ENCODE measurements around the gene SRPK2. TPM values are rescaled to one million over a fixed set of nuclear protein-coding genes. Genes with fewer than 3 reads are reported as not detected.
A peak's percentile ranks its signal among the peaks of the same experiment; 100 is the strongest.

SRPK2 gene
- total and polyA plus RNA-seq, 12 donors = 10.5 to 40.4 (median 35.1) TPM

DNA sequence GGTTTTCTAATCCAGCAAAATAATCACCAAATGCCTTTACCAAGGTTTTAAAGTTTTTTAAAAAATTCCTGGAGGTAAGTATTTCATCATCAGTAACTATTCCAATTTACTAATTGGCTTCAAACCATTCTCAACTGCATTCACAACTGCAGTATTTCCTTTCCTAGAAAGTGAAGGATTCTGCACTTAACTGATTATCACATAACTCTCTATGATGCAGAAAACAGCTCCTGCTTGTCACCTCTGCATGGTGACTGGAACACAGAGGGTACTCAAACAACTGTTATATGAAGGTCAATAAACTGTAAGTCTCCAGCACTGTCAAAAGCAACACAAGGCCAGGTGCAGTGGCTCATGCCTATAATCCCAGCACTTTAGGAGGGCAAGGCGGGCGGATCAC lies 42.6 kb downstream of the SRPK2 start:
- TF ChIP-seq, protein P1, sequence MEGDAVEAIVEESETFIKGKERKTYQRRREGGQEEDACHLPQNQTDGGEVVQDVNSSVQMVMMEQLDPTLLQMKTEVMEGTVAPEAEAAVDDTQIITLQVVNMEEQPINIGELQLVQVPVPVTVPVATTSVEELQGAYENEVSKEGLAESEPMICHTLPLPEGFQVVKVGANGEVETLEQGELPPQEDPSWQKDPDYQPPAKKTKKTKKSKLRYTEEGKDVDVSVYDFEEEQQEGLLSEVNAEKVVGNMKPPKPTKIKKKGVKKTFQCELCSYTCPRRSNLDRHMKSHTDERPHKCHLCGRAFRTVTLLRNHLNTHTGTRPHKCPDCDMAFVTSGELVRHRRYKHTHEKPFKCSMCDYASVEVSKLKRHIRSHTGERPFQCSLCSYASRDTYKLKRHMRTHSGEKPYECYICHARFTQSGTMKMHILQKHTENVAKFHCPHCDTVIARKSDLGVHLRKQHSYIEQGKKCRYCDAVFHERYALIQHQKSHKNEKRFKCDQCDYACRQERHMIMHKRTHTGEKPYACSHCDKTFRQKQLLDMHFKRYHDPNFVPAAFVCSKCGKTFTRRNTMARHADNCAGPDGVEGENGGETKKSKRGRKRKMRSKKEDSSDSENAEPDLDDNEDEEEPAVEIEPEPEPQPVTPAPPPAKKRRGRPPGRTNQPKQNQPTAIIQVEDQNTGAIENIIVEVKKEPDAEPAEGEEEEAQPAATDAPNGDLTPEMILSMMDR (IDR thresholded peaks at IDR 0.05) = no peak

DNA sequence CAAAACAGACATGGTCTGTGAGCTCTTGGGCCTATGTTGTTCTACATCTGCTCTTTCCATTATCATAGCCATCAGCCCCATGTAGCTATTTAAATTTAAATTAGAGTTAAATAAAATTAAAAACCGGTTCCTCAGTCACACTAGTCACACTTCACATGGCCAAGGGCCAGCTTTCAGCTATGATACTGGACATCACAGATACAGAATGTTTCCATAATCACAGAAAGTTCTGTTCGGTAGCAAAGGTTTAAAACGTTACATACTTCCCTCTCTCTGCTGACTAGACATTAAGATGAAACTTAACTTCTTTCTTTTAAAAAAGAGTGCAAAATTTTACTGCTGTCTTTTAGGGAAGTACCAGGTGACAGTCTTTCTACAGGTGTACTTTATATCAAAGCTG lies 43.0 kb downstream of the SRPK2 start:
- TF ChIP-seq, protein P1 (IDR thresholded peaks at IDR 0.05) = no peak
- Histone ChIP-seq H3K4me1 (peaks cover 0 to 47% (median 13%) of the 10 kb centered on the region in 9 donors), H3K27me3 (no peaks in the 10 kb centered on the region), H3K36me3 (no peaks in the 10 kb centered on the region), H3K9me3 (no peaks in the 10 kb centered on the region), H3K4me3 (no peak overlapping the region), H3K27ac (peak overlapping the region in 1 of 10 donors; percentile 53)
- intact Hi-C loops (cut with DNase I) = no loop called here
- ATAC-seq (peak in 2 of 8 donors; percentile 42 to 60), DNase-seq (no peak)
- WGBS, 2 donors = 17 to 28% methylated on average over 3 of the region's 3 CpGs

More for the DNA sequence above, 42.6 kb downstream of the SRPK2 start:
- intact Hi-C loops (cut with DNase I) = no loop called here
- Histone ChIP-seq H3K36me3 (no peaks in the 10 kb centered on the region), H3K4me1 (peaks cover 0 to 50% (median 16%) of the 10 kb centered on the region in 9 donors), H3K4me3 (no peak overlapping the region), H3K27me3 (no peaks in the 10 kb centered on the region), H3K9me3 (no peaks in the 10 kb centered on the region), H3K27ac (peak overlapping the region in 1 of 10 donors; percentile 53)
- DNase-seq = no peak
- WGBS, 2 donors = 72 to 75% methylated on average over 2 of the region's 2 CpGs
- ATAC-seq = peak in 3 of 8 donors; percentile 71 to 83 (median 72)

DNA sequence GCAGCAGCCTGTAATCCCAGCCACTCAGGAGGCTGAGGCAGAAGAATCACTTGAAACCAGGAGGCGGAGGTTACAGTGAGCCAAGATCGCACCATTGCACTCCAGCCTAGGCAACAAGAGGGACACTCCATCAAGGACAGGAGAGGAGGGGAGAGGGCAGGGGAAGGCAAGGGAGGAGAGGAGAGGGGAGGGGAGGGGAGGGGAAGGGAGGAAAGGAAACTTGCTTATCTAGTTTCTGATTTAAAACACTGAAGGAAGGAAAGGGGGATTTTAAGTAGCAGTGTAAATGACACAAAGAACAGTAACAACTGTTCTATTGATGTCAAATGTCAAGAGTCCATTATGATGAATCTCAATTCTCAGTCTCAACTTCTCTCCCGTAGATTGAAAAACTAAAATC lies 43.7 kb downstream of the SRPK2 start:
- H3K4me3 ChIP-seq = no peak overlapping the region
- no peaks in the 10 kb centered on the region for H3K9me3 ChIP-seq
- 92 to 96% methylated on average over 3 of the region's 3 CpGs for WGBS, 2 donors
- no peaks in the 10 kb centered on the region for H3K27me3 ChIP-seq
- H3K4me1 ChIP-seq = peaks cover 0 to 47% (median 13%) of the 10 kb centered on the region in 9 donors
- intact Hi-C loops (cut with DNase I) = no loop called here
- H3K27ac ChIP-seq = peak overlapping the region in 1 of 10 donors; percentile 53
- TF ChIP-seq, protein P1 (IDR thresholded peaks at IDR 0.05) = no peak
- ATAC-seq = no peak
- no peak for DNase-seq
- H3K36me3 ChIP-seq = no peaks in the 10 kb centered on the region

DNA sequence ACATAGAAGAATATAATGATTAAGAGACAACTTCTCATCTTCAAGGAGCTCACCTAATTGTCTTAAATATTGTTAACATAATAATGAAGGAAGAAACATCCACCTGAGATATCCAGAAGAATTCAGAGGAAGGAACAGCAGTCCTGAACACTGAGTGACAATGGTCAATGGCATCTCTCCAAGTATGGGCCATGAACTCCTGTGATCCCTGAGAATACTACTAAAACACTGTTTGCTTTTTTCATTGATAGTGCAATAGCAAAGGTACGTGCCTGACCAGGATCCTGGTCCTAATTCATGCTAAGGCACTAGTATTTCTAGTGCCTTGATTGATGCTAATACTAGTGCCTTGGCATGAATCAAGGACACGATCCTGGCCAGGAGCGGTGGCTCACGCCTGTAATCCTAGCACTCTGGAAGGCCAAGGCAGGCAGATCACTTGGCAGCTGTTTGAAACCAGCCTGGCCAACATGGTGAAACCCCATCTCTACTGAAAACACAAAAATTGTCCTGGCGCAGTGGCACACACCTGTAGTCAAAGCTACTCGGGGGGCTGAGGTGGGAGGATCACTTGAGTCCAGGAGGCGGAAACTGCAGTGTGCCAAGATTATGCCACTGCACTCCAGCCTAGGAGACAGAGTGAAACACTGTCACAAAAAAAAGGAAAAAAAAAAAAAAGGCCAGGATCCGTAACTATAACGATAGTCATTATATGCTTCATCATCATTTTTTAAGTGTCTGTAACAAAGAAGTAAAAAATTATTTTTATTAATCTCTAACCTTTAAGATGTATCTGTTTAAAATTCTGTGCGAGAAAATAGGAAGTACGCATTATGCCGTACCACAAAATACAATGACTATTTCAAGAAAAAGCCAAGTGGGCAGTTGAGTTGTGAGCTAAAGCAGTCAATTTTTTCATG lies 49.1 kb downstream of the SRPK2 start:
- H3K27me3 ChIP-seq = no peaks in the 10 kb centered on the region
- no peaks in the 10 kb centered on the region for H3K9me3 ChIP-seq
- no peak overlapping the region for H3K27ac ChIP-seq
- H3K4me1 ChIP-seq = peaks cover 0 to 9% (median 6%) of the 10 kb centered on the region in 9 donors
- no peak overlapping the region for H3K4me3 ChIP-seq
- WGBS, 2 donors = 78% methylated on average over 12 of the region's 12 CpGs
- intact Hi-C loops (cut with DNase I) = loop anchor here in 6 of 10 donors (5.0 to 10.0 kb wide), 5 partner anchors 185 to 415 kb away; no protein-coding TSS in a partner anchor
- TF ChIP-seq, protein P1 (IDR thresholded peaks at IDR 0.05) = no peak
- no peaks in the 10 kb centered on the region for H3K36me3 ChIP-seq
- DNase-seq = peak in 1 of 2 donors; percentile 34
- peak in 4 of 8 donors; percentile 36 to 65 (median 52) for ATAC-seq

Measured in heart right ventricle (tissue), 16 donors.